GM18907 (cell line): ENCODE data around the gene PLS1.

Experiments used
- ATAC-seq: cut with Tn5 transposase; IDR thresholded peaks from one replicate; pipeline ENCODE4 v1.9.1; 2021; ENCODE audit warnings: mild to moderate bottlenecking, moderate library complexity; ENCODE audit not compliant: unreplicated experiment

PLS1 gene

GRCh38 chr3:142636050-142636449, 39.9 kb downstream of the PLS1 start:
- ATAC-seq: no peak

- no peak for ATAC-seq
Observed at GRCh38 chr3:142636664-142637063, 40.5 kb downstream of the PLS1 start.

- ATAC-seq: no peak
Observed at GRCh38 chr3:142638291-142638690, 42.1 kb downstream of the PLS1 start.

- no peak for ATAC-seq
Observed at GRCh38 chr3:142641504-142641903, 45.3 kb downstream of the PLS1 start.

GRCh38 chr3:142642956-142643355, 46.8 kb downstream of the PLS1 start:
- no peak for ATAC-seq

GRCh38 chr3:142644502-142644901, 48.3 kb downstream of the PLS1 start:
- ATAC-seq: no peak

- no peak for ATAC-seq
Observed at GRCh38 chr3:142645236-142645793, 49.1 kb downstream of the PLS1 start.

- ATAC-seq: no peak
Observed at GRCh38 chr3:142646020-142646785, 50.0 kb downstream of the PLS1 start.

GRCh38 chr3:142647856-142648255, 51.7 kb downstream of the PLS1 start:
- ATAC-seq: no peak

GRCh38 chr3:142648950-142649349, 52.8 kb downstream of the PLS1 start:
- ATAC-seq: no peak

- ATAC-seq: no peak
Observed at GRCh38 chr3:142650001-142650693, 54.0 kb downstream of the PLS1 start.

GRCh38 chr3:142651711-142652110, 55.5 kb downstream of the PLS1 start:
- ATAC-seq: no peak

GRCh38 chr3:142652826-142653292, 56.7 kb downstream of the PLS1 start:
- no peak for ATAC-seq

- ATAC-seq: no peak
Observed at GRCh38 chr3:142656575-142656974, 60.4 kb downstream of the PLS1 start.

- no peak for ATAC-seq
Observed at GRCh38 chr3:142657033-142657432, 60.8 kb downstream of the PLS1 start.

GRCh38 chr3:142660383-142660782, 64.2 kb downstream of the PLS1 start:
- ATAC-seq: no peak

GRCh38 chr3:142660893-142661292, 64.7 kb downstream of the PLS1 start:
- no peak for ATAC-seq

- ATAC-seq: no peak
Observed at GRCh38 chr3:142663865-142664264, 67.7 kb downstream of the PLS1 start.

GRCh38 chr3:142664311-142664710, 68.1 kb downstream of the PLS1 start:
- ATAC-seq: no peak

GRCh38 chr3:142664819-142665218, 68.6 kb downstream of the PLS1 start:
- no peak for ATAC-seq

- no peak for ATAC-seq
Observed at GRCh38 chr3:142670120-142670519, 73.9 kb downstream of the PLS1 start.

GRCh38 chr3:142676151-142676550, 80.0 kb downstream of the PLS1 start:
- ATAC-seq: no peak
